Fibroblast of skin of right quadriceps (primary cell): ENCODE data around the gene RAET1G.
"Not testable (repeated sequence)": the region's sequence is repeated elsewhere in the genome, so short reads cannot be mapped to it uniquely, and the experiment has no call there.

Experiments used
- DNase-seq: peaks from one replicate; pipeline ENCODE4 v3.0.0-alpha.2; 2013

The RAET1G gene

GRCh38 chr6:149933036-149933435, 10.1 kb upstream of the RAET1G start:
- DNase-seq: no peak

GRCh38 chr6:149931501-149931900, 8.6 kb upstream of the RAET1G start:
- no peak for DNase-seq

GRCh38 chr6:149929422-149929821, 6.5 kb upstream of the RAET1G start:
- no peak for DNase-seq

GRCh38 chr6:149927025-149927424, 4.1 kb upstream of the RAET1G start:
- DNase-seq: not testable (repeated sequence)

GRCh38 chr6:149925974-149926777, 3.3 kb upstream of the RAET1G start:
- DNase-seq: peak; percentile 79

GRCh38 chr6:149925253-149925973, 2.5 kb upstream of the RAET1G start:
- no peak for DNase-seq

GRCh38 chr6:149924933-149925252, 2.0 kb upstream of the RAET1G start:
- no peak for DNase-seq

GRCh38 chr6:149924206-149924932, 1.4 kb upstream of the RAET1G start:
- no peak for DNase-seq

- no peak for DNase-seq
These were observed 536 bp upstream of the RAET1G start for GRCh38 chr6:149923327-149923986.

GRCh38 chr6:149922091-149922490, 830 bp downstream of the RAET1G start:
- DNase-seq: not testable (repeated sequence)

- no peak for DNase-seq
These were observed 1.6 kb downstream of the RAET1G start for GRCh38 chr6:149921361-149921760.

GRCh38 chr6:149919834-149920225, 3.1 kb downstream of the RAET1G start:
- no peak for DNase-seq

GRCh38 chr6:149919126-149919833, 3.6 kb downstream of the RAET1G start:
- not testable (repeated sequence) for DNase-seq

GRCh38 chr6:149918151-149918905, 4.6 kb downstream of the RAET1G start:
- DNase-seq: no peak

- DNase-seq: no peak
These were observed 5.2 kb downstream of the RAET1G start for GRCh38 chr6:149917679-149918078.

GRCh38 chr6:149915970-149916865, 6.7 kb downstream of the RAET1G start:
- no peak for DNase-seq

- DNase-seq: no peak
These were observed 9.2 kb downstream of the RAET1G start for GRCh38 chr6:149913540-149914240.

GRCh38 chr6:149913085-149913484, 9.8 kb downstream of the RAET1G start:
- no peak for DNase-seq

- not testable (repeated sequence) for DNase-seq
These were observed 10.2 kb downstream of the RAET1G start for GRCh38 chr6:149912680-149913079.

GRCh38 chr6:149910721-149911151, 12.2 kb downstream of the RAET1G start:
- DNase-seq: no peak
